SW480 (cell line): ENCODE results near the gene ERBIN.
"Not testable (repeated sequence)": the region's sequence is repeated elsewhere in the genome, so short reads cannot be mapped to it uniquely, and the experiment has no call there.

Experiments
- DNase-seq: peaks from one replicate; pipeline ENCODE4 v3.0.0-alpha.2; 2016; ENCODE audit warnings: low spot score

ERBIN gene

GRCh38 chr5:65915661-65916060 is 10.7 kb upstream of the ERBIN start:
- DNase-seq, result not testable (repeated sequence)

GRCh38 chr5:65916066-65916465 is 10.3 kb upstream of the ERBIN start:
- DNase-seq, result no peak

- no peak for DNase-seq
Observed at GRCh38 chr5:65916636-65917035, 9.7 kb upstream of the ERBIN start.

GRCh38 chr5:65919773-65920172 is 6.6 kb upstream of the ERBIN start:
- DNase-seq, result no peak

- DNase-seq, result peak; percentile 35
Observed at GRCh38 chr5:65923339-65923738, 3.0 kb upstream of the ERBIN start.

GRCh38 chr5:65924366-65925043 is 1.9 kb upstream of the ERBIN start:
- no peak for DNase-seq

GRCh38 chr5:65925044-65925600 is 1.3 kb upstream of the ERBIN start:
- peak; percentile 90 for DNase-seq

- DNase-seq, result peak; percentile 85
Observed at GRCh38 chr5:65925601-65926275, 637 bp upstream of the ERBIN start.

GRCh38 chr5:65926893-65927292 is 518 bp downstream of the ERBIN start:
- DNase-seq, result peak; percentile 34

GRCh38 chr5:65927503-65928321 is 1.3 kb downstream of the ERBIN start:
- DNase-seq, result peak; percentile 41

- DNase-seq, result peak; percentile 6
Observed at GRCh38 chr5:65928322-65928752, 2.0 kb downstream of the ERBIN start.

GRCh38 chr5:65928860-65929259 is 2.5 kb downstream of the ERBIN start:
- no peak for DNase-seq

- DNase-seq, result no peak
Observed at GRCh38 chr5:65932676-65933075, 6.3 kb downstream of the ERBIN start.

- no peak for DNase-seq
Observed at GRCh38 chr5:65933295-65933694, 6.9 kb downstream of the ERBIN start.

- DNase-seq, result no peak
Observed at GRCh38 chr5:65938256-65938655, 11.9 kb downstream of the ERBIN start.

- DNase-seq, result no peak
Observed at GRCh38 chr5:65943771-65944170, 17.4 kb downstream of the ERBIN start.

GRCh38 chr5:65946198-65946745 is 19.9 kb downstream of the ERBIN start:
- DNase-seq, result no peak

- DNase-seq, result no peak
Observed at GRCh38 chr5:65948115-65948747, 21.9 kb downstream of the ERBIN start.

- DNase-seq, result no peak
Observed at GRCh38 chr5:65951330-65951729, 25.0 kb downstream of the ERBIN start.

GRCh38 chr5:65952259-65952658 is 25.9 kb downstream of the ERBIN start:
- DNase-seq, result no peak

- DNase-seq, result no peak
Observed at GRCh38 chr5:65954200-65954599, 27.8 kb downstream of the ERBIN start.

GRCh38 chr5:65955746-65956145 is 29.4 kb downstream of the ERBIN start:
- DNase-seq, result peak; percentile 11
